Activated CD4-positive, alpha-beta memory T cell treated with anti-CD3 and anti-CD28 coated beads for 36 hours (primary cell): Measurements from ENCODE around the gene OGFOD2. TPM values are rescaled to one million over a fixed set of nuclear protein-coding genes. Genes with fewer than 3 reads are reported as not detected.
"Not testable (repeated sequence)": the region's sequence is repeated elsewhere in the genome, so short reads cannot be mapped to it uniquely, and the experiment has no call there.

Experiments used
- CTCF ChIA-PET: fragments of 350-600 bp; sonication (Branson Sonifier 250); formaldehyde crosslinking; loops from one replicate; lab custom pipeline; 2021; ENCODE audit warnings: antibody characterized with exemption, inconsistent platforms; lab: Charles Lee
- POLR2A ChIA-PET: fragments of 350-600 bp; sonication (Branson Sonifier 250); formaldehyde crosslinking; loops from one replicate; lab custom pipeline; 2021; ENCODE audit warnings: antibody characterized with exemption; lab: Charles Lee
- DNase-seq: peaks from one replicate; pipeline ENCODE4 v3.0.0-alpha.2; 2020
- H3K27ac Mint-ChIP-seq: one replicate; pipeline ENCODE4 v1.8.0; 2021; ENCODE audit warnings: mixed read lengths
- H3K27me3 Mint-ChIP-seq: one replicate; pipeline ENCODE4 v1.8.0; 2021; ENCODE audit warnings: mixed read lengths
- H3K36me3 Mint-ChIP-seq: one replicate; pipeline ENCODE4 v1.8.0; 2021; ENCODE audit warnings: mixed read lengths
- H3K4me1 Mint-ChIP-seq: one replicate; pipeline ENCODE4 v1.8.0; 2021; ENCODE audit warnings: low read depth, mixed read lengths
- H3K4me3 Mint-ChIP-seq: one replicate; pipeline ENCODE4 v1.8.0; 2021; ENCODE audit warnings: mild to moderate bottlenecking, mixed read lengths
- H3K9me3 Mint-ChIP-seq: one replicate; pipeline ENCODE4 v1.8.0; 2021; ENCODE audit warnings: mixed read lengths
- intact Hi-C: fragments of 100-400 bp; cut with micrococcal nuclease; formaldehyde crosslinking; loops from one replicate; pipeline ENCODE4 v1.15.1; 2023
- total RNA-seq, 2 experiments: library from RNA; stranded (reverse); gene quantifications; one replicate each; pipeline ENCODE4 v1.2.3, GENCODE V29; 2021

Gene OGFOD2
- total RNA-seq, 2 experiments from 2014 or later, result 22.6 to 23.7 TPM

DNA sequence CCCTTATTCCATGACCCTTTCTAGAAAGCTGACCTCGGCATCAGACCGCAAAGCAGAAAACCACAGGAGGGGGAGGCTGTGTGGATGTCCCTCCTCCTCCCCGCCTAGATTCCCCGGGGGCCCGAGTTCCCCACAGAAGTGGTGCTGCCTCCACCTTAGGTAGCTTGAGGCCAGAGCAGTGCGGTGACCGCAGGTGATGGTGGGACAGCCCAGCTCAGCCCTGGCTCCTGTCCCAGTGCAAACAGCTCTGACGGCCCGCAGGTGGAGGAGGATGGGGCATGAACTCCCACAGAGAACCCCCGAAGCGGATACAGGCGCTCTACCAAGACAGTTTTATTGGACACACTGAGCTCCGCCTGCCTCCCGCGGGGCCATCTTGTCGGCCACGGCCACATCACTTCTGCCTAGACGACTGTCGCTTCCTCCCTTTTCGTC lies 25.0 kb downstream of the OGFOD2 start:
- Mint-ChIP-seq H3K4me1 (no peaks in the 10 kb centered on the region), H3K27me3 (no peaks in the 10 kb centered on the region), H3K9me3 (no peaks in the 10 kb centered on the region), H3K4me3 (no peak overlapping the region), H3K36me3 (no peaks in the 10 kb centered on the region), H3K27ac (no peak overlapping the region)
- ChIA-PET CTCF (no interaction called here), POLR2A (no interaction called here)
- DNase-seq, result no peak
- intact Hi-C loops, result no loop called here

DNA sequence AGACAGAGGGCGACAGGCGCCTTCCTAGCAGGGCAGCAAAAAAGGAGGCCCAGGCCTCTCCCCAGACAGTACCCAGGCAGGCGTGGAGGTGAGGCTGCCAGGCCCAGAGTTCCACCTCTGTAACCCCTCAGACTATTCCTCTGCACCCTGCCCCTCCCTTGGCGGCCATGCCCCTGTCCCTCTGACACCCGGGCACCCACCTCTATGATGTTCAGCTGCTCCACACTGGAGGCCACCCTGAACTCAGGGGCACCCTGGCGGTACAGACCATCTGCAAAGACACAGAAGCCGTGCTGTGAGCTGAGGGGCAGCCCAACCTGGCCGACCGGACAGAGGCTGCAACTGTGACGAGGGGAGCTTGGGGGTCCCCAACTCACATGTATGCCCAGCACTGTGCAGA lies 25.5 kb downstream of the OGFOD2 start:
- Mint-ChIP-seq H3K4me1 (no peaks in the 10 kb centered on the region), H3K27ac (no peak overlapping the region), H3K27me3 (no peaks in the 10 kb centered on the region), H3K4me3 (no peak overlapping the region), H3K36me3 (no peaks in the 10 kb centered on the region), H3K9me3 (no peaks in the 10 kb centered on the region)
- no peak for DNase-seq
- CTCF ChIA-PET, result no interaction called here
- intact Hi-C loops, result no loop called here
- POLR2A ChIA-PET, result no interaction called here

DNA sequence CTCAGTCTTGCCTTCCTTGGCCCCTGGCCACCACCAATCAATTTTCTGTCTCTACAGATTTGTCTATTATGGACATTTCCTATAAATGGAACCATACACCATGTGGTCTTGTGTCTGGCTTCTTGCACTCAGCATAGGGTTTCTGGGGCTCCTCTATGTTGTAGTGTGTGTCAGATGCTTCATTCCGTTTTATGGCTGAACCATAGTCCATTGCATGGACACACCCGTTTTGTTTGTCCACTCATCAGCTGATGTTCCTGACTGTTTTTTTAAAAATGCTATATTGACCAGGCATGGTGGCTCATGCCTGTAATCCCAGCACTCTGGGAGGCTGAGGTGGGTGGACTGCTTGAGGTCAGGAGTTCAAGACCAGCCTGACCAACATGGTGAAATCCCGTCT lies 26.4 kb downstream of the OGFOD2 start:
- DNase-seq, result no peak
- ChIA-PET POLR2A (no interaction called here), CTCF (no interaction called here)
- Mint-ChIP-seq H3K36me3 (no peaks in the 10 kb centered on the region), H3K9me3 (no peaks in the 10 kb centered on the region), H3K27ac (no peak overlapping the region), H3K27me3 (no peaks in the 10 kb centered on the region), H3K4me3 (no peak overlapping the region), H3K4me1 (no peaks in the 10 kb centered on the region)
- intact Hi-C loops, result no loop called here

DNA sequence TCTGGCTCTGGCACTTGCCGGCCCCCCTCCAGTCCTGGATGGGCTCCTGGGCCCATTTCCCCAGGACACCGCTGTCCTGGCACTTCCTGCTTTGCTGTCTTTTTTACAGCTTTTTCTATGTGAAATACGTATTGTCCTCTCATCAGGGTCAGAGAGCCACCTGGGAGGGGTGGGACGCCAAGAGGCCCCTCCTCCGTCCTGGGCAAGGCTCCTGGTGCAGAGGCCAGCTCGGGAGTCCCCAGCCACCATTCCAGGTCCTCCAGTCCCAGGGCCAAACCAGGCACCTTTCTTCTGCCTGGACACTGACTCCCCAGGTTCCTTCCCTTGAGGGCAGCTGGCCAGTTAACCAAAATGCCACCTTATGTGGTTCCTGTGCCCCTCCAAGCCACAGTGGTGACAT lies 28.2 kb downstream of the OGFOD2 start:
- Mint-ChIP-seq H3K4me3 (no peak overlapping the region), H3K27ac (no peak overlapping the region), H3K27me3 (no peaks in the 10 kb centered on the region), H3K4me1 (no peaks in the 10 kb centered on the region), H3K9me3 (no peaks in the 10 kb centered on the region), H3K36me3 (no peaks in the 10 kb centered on the region)
- DNase-seq, result no peak
- ChIA-PET CTCF (no interaction called here), POLR2A (no interaction called here)
- intact Hi-C loops, result no loop called here

DNA sequence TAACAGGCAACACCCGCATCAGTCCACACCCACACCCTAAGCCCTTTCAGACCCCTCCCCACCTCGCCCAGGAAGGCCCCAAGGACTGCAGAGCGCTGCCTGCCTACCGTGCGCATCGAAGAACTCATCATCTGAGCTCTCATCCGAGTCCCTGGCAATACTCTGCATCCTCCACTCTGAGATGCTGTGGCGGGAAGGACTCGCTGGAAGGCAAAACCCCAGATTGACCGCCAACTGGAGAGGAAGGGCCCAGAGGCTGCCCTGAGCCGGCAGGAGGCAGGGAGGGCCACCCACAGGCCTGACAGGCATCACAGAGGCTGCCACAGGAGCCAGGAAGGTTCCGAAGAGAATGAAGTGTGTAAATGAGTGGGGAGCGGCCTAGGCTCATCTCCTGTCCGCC lies 29.2 kb downstream of the OGFOD2 start:
- Mint-ChIP-seq H3K36me3 (no peaks in the 10 kb centered on the region), H3K9me3 (no peaks in the 10 kb centered on the region), H3K27me3 (no peaks in the 10 kb centered on the region), H3K27ac (no peak overlapping the region), H3K4me1 (no peaks in the 10 kb centered on the region), H3K4me3 (no peak overlapping the region)
- ChIA-PET CTCF (no interaction called here), POLR2A (no interaction called here)
- DNase-seq, result no peak
- intact Hi-C loops, result no loop called here

DNA sequence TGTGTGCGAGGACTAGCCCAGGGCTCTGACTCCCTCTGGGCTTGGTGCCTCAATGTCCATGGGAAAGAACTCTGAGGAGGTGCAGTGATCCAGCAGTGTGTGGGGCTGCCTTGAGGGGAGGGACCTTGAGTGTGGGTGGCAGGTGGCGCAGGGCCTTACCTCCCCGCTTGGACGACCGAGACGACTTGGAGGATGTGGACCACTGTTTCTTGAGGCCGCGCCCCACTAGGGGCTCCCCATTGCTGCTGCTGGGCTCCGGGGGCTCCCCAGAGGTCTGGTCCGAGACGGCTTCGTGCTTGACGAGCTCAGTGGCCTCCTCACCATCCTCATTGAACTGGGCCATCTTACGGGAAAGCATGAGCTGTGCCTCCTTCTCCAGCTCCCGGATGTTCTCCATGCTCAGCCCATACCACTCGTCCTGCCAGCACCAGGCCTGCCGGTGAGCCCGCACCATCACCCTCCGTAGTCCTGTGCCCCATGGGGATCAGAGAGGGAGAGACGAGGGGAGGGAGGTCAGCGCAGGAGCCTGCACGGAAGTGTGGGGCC lies 30.1 kb downstream of the OGFOD2 start:
- H3K27ac Mint-ChIP-seq, result no peak overlapping the region
- no peaks in the 10 kb centered on the region for H3K27me3 Mint-ChIP-seq
- no peaks in the 10 kb centered on the region for H3K4me1 Mint-ChIP-seq
- CTCF ChIA-PET, result no interaction called here
- H3K4me3 Mint-ChIP-seq, result no peak overlapping the region
- no peaks in the 10 kb centered on the region for H3K9me3 Mint-ChIP-seq
- no peaks in the 10 kb centered on the region for H3K36me3 Mint-ChIP-seq
- intact Hi-C loops, result no loop called here
- POLR2A ChIA-PET, result no interaction called here
- DNase-seq, result no peak

DNA sequence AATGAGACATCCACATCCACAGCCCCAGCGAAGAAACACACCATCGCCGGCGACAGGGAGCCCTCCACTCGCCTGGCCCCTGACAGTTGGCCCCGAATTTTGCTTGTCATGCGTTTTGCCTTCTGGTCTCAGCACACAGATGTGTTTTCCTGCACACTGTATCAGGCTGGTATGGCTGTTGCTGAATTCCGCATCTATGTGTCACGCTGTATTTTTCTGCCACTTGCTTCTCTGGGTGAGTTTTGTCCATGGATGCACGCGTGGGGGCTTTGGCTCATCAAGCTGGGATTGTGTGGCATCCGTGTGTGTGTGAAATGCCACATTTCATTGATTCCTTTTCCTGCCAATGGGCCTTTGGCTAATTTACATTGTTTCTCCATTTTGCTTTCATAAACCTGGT lies 31.9 kb downstream of the OGFOD2 start:
- DNase-seq, result no peak
- H3K9me3 Mint-ChIP-seq, result no peaks in the 10 kb centered on the region
- no peaks in the 10 kb centered on the region for H3K27me3 Mint-ChIP-seq
- intact Hi-C loops, result no loop called here
- no peak overlapping the region for H3K27ac Mint-ChIP-seq
- H3K36me3 Mint-ChIP-seq, result no peaks in the 10 kb centered on the region
- ChIA-PET CTCF (interaction anchor here (0.6 kb wide), 2 partner anchors 44 to 231 kb away, joined by 3 to 7 read pairs; no protein-coding TSS in a partner anchor), POLR2A (no interaction called here)
- H3K4me1 Mint-ChIP-seq, result no peaks in the 10 kb centered on the region
- no peak overlapping the region for H3K4me3 Mint-ChIP-seq

DNA sequence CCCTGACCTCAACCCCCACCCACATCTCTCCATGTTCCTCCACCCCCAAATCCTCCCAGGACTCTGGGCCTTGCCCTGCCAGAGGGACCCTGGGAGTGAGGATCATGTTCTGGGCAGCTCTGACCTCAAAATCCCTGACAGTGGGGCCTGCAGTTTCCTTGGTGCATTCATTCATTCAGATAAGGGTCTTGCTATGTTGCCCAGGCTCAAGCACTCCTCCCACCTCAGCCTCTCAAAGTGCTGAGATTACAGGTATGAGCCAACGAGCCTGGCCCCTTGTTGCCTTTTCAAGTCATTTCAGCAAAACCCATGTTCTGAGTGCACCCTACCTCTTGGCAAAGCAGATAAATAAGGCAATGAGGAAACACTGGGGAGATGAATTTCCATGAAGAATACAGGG lies 35.1 kb downstream of the OGFOD2 start:
- ChIA-PET CTCF (no interaction called here), POLR2A (no interaction called here)
- no peaks in the 10 kb centered on the region for H3K4me1 Mint-ChIP-seq
- H3K27ac Mint-ChIP-seq, result no peak overlapping the region
- H3K9me3 Mint-ChIP-seq, result no peaks in the 10 kb centered on the region
- H3K36me3 Mint-ChIP-seq, result no peaks in the 10 kb centered on the region
- H3K4me3 Mint-ChIP-seq, result no peak overlapping the region
- no peak for DNase-seq
- intact Hi-C loops, result no loop called here
- H3K27me3 Mint-ChIP-seq, result no peaks in the 10 kb centered on the region

DNA sequence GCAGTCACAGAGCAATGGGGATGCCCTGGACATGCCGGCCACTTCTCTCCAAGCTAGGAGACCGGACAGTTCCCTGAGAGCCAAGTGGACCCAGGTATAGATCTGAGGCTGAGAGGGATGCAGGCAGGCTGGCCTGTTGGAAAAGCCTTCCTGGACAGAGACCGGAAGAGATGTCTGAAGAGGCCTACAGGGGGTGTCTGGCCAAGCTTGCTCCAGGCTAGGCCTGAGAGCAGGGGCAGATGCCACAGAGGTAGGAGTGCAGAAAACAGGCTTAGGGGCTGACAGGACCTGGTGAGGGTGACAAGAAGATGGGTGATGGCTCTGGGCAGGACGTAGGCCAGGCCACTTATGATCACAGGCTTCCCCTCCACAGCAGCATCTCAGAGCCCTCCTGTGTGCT lies 35.6 kb downstream of the OGFOD2 start:
- intact Hi-C loops, result no loop called here
- ChIA-PET CTCF (no interaction called here), POLR2A (no interaction called here)
- Mint-ChIP-seq H3K4me1 (no peaks in the 10 kb centered on the region), H3K4me3 (no peak overlapping the region), H3K36me3 (no peaks in the 10 kb centered on the region), H3K27ac (no peak overlapping the region), H3K9me3 (no peaks in the 10 kb centered on the region), H3K27me3 (no peaks in the 10 kb centered on the region)
- no peak for DNase-seq

DNA sequence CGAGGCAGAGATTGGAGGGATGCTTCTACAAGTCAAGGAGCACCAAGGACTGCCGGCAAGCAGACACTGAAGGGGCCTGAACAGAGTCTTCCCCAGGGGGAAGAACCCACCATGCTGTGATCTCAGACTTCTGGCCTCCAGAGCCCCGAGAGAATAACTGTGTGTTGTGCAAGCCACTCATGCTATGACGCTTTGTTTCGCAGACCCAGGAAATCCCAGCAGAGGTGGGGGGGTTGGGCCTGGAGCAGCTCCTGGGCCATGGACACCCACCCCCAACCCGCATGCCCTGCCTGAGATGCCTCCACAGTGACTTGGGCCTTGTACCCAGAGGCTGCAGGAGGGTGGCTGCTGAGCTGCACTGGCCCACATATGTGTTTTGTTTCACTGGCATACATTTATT lies 36.7 kb downstream of the OGFOD2 start:
- intact Hi-C loops, result no loop called here
- no peaks in the 10 kb centered on the region for H3K9me3 Mint-ChIP-seq
- POLR2A ChIA-PET, result no interaction called here
- DNase-seq, result no peak
- H3K27me3 Mint-ChIP-seq, result no peaks in the 10 kb centered on the region
- CTCF ChIA-PET, result interaction anchor here (0.5 kb wide), 1 partner anchor 224 kb away, joined by 3 read pairs; no protein-coding TSS in a partner anchor
- H3K36me3 Mint-ChIP-seq, result no peaks in the 10 kb centered on the region
- H3K4me1 Mint-ChIP-seq, result no peaks in the 10 kb centered on the region
- H3K27ac Mint-ChIP-seq, result no peak overlapping the region
- no peak overlapping the region for H3K4me3 Mint-ChIP-seq

DNA sequence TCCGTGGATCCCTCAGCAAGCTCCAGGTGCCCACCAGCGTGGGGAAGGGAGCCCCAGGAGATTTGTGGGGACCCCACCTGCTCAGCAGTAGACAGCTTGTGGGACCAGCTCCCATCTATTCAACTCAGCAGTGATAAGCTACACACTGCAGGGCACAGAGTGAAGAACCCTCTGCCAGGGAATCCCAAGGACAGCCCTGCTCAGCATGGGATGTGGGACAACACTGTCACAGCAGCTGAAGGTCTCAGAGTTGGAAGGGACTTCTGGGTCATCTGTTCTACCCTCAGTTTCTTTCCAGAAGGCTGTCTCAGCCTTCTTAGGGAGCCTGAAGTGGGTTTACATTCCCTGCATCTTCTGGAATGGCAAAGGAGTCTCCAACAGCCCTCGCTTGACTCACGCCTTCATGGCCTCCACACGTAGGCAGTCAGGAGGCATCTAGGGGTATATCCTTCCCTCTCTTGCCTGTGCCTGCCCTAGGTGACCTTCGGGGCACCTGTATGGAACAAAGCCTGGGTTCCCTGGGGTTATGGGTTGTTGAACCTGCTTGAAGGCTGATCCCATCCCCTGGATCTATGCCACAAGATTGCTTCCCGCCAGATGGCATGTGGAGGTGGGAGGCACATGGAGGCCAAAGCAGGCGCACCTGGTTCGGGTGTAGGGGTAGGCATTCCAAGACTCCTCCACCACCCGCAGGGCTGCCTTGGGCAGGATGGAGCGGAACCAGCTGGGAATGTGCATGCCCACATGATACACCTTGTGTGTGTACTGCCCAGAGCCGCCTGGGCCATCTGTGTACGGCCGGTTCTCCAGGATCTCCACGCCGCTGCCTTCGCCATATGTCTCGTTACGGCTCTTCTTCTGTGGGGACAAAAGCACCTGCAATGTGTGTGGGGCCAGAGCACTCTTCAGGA lies 38.4 kb downstream of the OGFOD2 start:
- POLR2A ChIA-PET, result interaction anchor here (0.6 kb wide), 1 partner anchor 127 kb away, joined by 3 read pairs; no protein-coding TSS in a partner anchor
- Mint-ChIP-seq H3K9me3 (no peaks in the 10 kb centered on the region), H3K4me3 (no peak overlapping the region), H3K27me3 (no peaks in the 10 kb centered on the region), H3K27ac (no peak overlapping the region), H3K36me3 (no peaks in the 10 kb centered on the region), H3K4me1 (no peaks in the 10 kb centered on the region)
- no peak for DNase-seq
- intact Hi-C loops, result no loop called here
- CTCF ChIA-PET, result no interaction called here

DNA sequence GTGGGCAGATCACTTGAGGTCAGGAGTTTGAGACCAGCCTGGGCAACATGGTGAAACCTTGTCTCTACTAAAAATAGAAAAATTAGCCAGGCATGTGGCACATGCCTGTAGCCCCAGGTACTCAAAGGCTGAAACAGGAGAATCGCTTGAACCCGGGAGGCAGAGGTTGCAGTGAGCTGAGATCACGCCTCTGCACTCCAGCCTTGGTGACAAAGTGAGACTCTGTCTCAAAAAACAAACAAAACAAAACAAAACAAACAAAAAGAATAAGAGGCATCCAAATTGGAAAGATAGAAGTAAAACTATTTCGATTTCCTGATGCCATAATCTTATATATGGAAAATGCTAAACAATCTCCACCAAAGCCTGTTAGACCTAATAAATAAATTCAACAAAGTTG lies 39.4 kb downstream of the OGFOD2 start:
- H3K4me1 Mint-ChIP-seq, POLR2A ChIA-PET, H3K4me3 Mint-ChIP-seq: not testable (repeated sequence)

DNA sequence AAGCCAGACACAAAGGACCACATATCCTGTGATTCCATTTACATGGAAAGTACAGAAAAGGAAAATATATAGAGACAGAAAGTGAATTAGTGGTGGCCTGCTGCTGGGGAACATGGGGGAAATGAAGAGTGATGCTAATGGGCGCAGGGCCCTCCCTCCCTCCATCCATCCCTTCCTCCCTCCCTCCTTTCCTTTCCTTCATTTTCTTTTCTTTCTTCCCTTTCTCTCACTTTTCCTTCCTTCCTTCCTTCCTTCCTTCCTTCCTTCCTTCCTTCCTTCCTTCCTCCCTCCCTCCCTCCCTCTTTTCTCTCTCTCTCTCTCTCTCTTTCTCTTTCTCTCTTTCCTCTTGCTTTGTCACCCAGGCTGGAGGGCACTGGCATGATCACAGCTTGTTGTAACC lies 42.7 kb downstream of the OGFOD2 start:
- H3K4me3 Mint-ChIP-seq, result no peak overlapping the region
- no peak for DNase-seq
- ChIA-PET CTCF (no interaction called here), POLR2A (no interaction called here)
- H3K27ac Mint-ChIP-seq, result no peak overlapping the region
- H3K27me3 Mint-ChIP-seq, result no peaks in the 10 kb centered on the region
- intact Hi-C loops, result no loop called here
- no peaks in the 10 kb centered on the region for H3K4me1 Mint-ChIP-seq
- no peaks in the 10 kb centered on the region for H3K36me3 Mint-ChIP-seq
- no peaks in the 10 kb centered on the region for H3K9me3 Mint-ChIP-seq

More for the DNA sequence above, 39.4 kb downstream of the OGFOD2 start:
- H3K9me3 Mint-ChIP-seq, intact Hi-C loops, H3K27ac Mint-ChIP-seq, H3K27me3 Mint-ChIP-seq, DNase-seq, H3K36me3 Mint-ChIP-seq, CTCF ChIA-PET: not testable (repeated sequence)
